ENCODE data around the gene KRT71.

GRCh38 chr12:52529846-52530245 is 23.1 kb downstream of the KRT71 start:
- TF ChIP-seq CTCF (IDR thresholded peaks at IDR 0.05), result no peak
- TF ChIP-seq POLR2A (IDR thresholded peaks at IDR 0.05), result no peak
